ENCODE measurements around the gene CIZ1. TPM values are rescaled to one million over a fixed set of nuclear protein-coding genes. Genes with fewer than 3 reads are reported as not detected.

The CIZ1 gene
- total and polyA plus RNA-seq, 3 experiments from 2014 or later = 35.2 to 125 (median 114) TPM

DNA sequence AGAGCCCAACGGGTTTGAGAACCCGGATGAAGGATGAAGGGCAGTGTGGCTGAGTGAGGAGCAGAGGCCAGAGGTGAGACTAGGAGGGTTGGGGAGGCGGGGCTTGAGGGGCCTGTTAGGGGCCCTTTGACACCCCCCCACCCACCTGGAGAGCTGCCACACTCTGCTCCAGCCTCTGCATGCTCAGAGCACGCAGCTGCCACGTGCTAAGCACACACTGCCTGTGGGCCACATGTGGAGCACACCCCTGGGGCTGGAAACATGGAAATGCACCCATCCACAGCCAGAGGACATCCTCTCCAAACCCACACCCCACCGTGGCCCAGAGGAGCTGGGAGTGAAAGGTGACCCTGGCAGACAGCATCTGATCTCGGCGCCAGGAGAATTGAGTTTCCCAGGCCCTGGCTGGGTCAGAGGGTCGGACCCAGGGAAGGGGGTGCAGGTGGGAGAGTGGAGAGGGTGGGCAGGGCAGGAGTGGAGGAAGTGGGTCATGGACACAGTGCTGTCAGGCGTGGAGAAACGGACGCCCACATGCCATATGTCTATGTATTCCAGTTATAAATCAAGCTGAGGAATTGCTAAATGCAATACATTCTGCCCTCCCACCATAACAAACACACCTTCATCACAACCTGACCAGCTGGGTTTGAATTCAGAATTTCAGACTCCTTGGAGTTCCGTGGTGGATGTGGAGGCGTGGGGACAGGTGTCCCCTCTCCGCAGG, 17.7 kb upstream of the CIZ1 start:
- Histone ChIP-seq H3K27ac (ENCODE audit: low read depth, low read length) (no peak overlapping the region), H3K27me3 (ENCODE audit: insufficient read depth, low read length, poor library complexity, severe bottlenecking) (peaks cover 8% of the 10 kb centered on the region), H3K36me3 (ENCODE audit: insufficient read depth, low read length) (no peaks in the 10 kb centered on the region), H3K4me1 (ENCODE audit: insufficient read depth, low read length) (peaks cover 5% of the 10 kb centered on the region), H3K9me3 (ENCODE audit: low read length) (no peaks in the 10 kb centered on the region), H3K4me3 (ENCODE audit: low read length) (no peak overlapping the region)
- Mint-ChIP-seq H3K4me3 (no peak overlapping the region), H3K27ac (no peak overlapping the region), H3K27me3 (peaks cover 15 to 30% of the 10 kb centered on the region in 2 donors), H3K36me3 (no peaks in the 10 kb centered on the region), H3K9me3 (no peaks in the 10 kb centered on the region), H3K4me1 (peaks cover 0 to 3% (median 2%) of the 10 kb centered on the region in 3 donors)
- POLR2A ChIA-PET = no interaction called here
- CTCF ChIA-PET = no interaction called here
- DNase-seq = no peak

DNA sequence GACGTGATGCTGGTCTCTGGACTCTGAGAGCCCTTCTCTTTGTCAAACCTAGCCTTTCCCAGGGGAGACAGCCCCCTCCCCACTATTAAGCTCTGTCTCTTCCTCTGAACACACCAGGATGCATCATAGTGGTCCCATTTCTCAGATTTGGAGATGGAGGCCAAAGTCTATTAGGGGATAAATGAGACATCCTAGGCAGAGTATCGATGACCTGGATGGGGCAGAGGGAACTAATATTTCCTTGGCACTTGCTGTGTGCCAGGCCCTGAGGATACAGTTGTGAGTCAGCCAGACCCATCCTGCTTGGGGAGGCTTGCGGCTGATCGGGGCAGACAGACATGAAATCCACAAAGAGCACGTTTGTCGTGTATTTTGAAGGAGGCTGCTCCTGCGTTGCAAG, 17.0 kb upstream of the CIZ1 start:
- Mint-ChIP-seq H3K27me3 (peaks cover 15 to 27% of the 10 kb centered on the region in 2 donors), H3K4me3 (no peak overlapping the region), H3K9me3 (no peaks in the 10 kb centered on the region), H3K4me1 (peaks cover 0 to 5% (median 3%) of the 10 kb centered on the region in 3 donors), H3K27ac (peak overlapping the region in 1 of 8 donors; percentile 40), H3K36me3 (no peaks in the 10 kb centered on the region)
- no peak for DNase-seq
- peaks cover 10% of the 10 kb centered on the region for H3K4me1 ChIP-seq (ENCODE audit: insufficient read depth, low read length)
- CTCF ChIA-PET = no interaction called here
- no peaks in the 10 kb centered on the region for H3K9me3 ChIP-seq (ENCODE audit: low read length)
- no peak overlapping the region for H3K27ac ChIP-seq (ENCODE audit: low read depth, low read length)
- POLR2A ChIA-PET = no interaction called here
- H3K4me3 ChIP-seq (ENCODE audit: low read length) = no peak overlapping the region
- H3K36me3 ChIP-seq (ENCODE audit: insufficient read depth, low read length) = no peaks in the 10 kb centered on the region
- H3K27me3 ChIP-seq (ENCODE audit: insufficient read depth, low read length, poor library complexity, severe bottlenecking) = peaks cover 13% of the 10 kb centered on the region

DNA sequence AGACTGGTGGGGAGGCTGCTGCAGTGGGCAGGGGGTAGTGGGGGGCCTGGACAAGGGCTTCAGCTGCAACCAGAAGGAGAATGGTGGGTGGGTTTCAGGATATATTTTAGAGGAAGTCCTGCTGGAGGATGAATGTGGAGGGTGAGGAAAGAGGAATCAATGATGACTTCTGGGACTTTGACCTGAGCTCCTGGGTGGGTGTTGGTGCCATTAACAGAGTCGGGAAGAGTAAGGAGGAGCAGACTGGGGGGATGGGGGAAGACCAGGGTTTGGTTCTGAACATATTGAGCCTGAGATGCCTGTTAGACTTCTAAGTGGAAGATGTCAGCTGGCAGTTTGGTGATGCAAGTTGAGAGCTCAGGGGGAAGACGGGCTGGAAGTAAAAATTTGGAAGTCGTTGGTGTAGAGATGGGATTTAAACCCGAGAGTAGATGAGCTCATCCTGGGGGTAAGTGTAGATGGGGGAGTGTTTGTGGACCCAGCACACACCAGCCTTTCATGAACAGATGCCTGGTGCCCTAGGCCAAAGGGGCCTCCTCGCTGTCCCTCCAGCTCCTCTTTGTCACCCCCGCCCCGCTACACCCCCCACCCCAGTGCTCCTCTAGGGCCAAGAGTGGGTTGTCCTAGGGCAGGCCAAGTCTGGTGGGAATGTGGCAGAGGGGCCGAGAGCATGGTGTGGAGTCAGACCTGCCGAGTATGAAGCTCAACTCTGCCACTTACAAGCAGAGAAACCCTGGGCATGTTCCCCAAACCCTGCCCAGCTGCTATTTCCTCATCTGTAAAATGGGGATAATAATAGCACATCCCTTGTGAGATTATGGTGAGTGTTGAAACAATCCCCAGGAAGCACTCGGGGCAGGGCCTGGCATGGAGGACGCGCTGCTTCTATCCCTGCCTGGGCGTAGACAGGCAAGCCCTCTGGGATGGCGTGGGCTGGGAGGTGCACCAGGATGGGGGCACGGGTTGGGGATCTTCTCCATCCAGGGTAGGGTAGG, 15.8 kb upstream of the CIZ1 start:
- CTCF ChIA-PET = interaction anchor here (0.7 to 2.0 kb wide), 3 partner anchors 10 to 16 kb away, joined by 3 to 4 read pairs (median 4); no protein-coding TSS in a partner anchor
- Histone ChIP-seq H3K4me1 (ENCODE audit: insufficient read depth, low read length) (peaks cover 14% of the 10 kb centered on the region), H3K36me3 (ENCODE audit: insufficient read depth, low read length) (no peaks in the 10 kb centered on the region), H3K27me3 (ENCODE audit: insufficient read depth, low read length, poor library complexity, severe bottlenecking) (peaks cover 13% of the 10 kb centered on the region), H3K9me3 (ENCODE audit: low read length) (no peaks in the 10 kb centered on the region), H3K4me3 (ENCODE audit: low read length) (no peak overlapping the region), H3K27ac (ENCODE audit: low read depth, low read length) (no peak overlapping the region)
- no peak for DNase-seq
- peaks cover 8 to 10% (median 9%) of the 10 kb centered on the region in 3 donors for H3K4me1 Mint-ChIP-seq
- POLR2A ChIA-PET = no interaction called here
- H3K27me3 Mint-ChIP-seq = peaks cover 14 to 24% of the 10 kb centered on the region in 2 donors
- peak overlapping the region in 1 of 7 donors; percentile 49 for H3K4me3 Mint-ChIP-seq
- no peak overlapping the region for H3K27ac Mint-ChIP-seq
- H3K9me3 Mint-ChIP-seq = no peaks in the 10 kb centered on the region
- H3K36me3 Mint-ChIP-seq = no peaks in the 10 kb centered on the region

DNA sequence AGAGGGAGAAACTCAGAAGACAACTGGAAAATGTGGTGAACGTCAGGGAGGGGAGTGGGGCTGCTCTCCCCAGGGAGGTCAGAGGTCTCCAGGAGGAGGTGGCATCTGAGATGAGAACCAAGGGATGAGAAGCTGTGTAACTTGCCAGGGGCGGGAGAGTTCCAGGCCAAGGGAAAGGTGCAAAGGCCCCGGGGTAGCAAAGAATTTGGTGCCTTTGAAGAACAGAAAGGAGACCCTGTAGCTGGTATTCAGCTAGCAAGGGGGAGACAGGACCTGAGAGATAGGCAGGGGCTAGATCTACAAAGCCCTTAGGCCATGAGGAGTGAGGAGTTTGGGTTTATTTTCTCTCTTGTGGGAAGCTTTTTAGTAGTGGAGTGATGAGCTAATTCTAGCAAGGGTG, 15.1 kb upstream of the CIZ1 start:
- Mint-ChIP-seq H3K9me3 (no peaks in the 10 kb centered on the region), H3K4me3 (peak overlapping the region in 1 of 7 donors; percentile 49), H3K27ac (no peak overlapping the region), H3K36me3 (no peaks in the 10 kb centered on the region), H3K4me1 (peaks cover 8 to 10% (median 9%) of the 10 kb centered on the region in 3 donors), H3K27me3 (peaks cover 13 to 22% of the 10 kb centered on the region in 2 donors)
- no peaks in the 10 kb centered on the region for H3K9me3 ChIP-seq (ENCODE audit: low read length)
- peaks cover 13% of the 10 kb centered on the region for H3K27me3 ChIP-seq (ENCODE audit: insufficient read depth, low read length, poor library complexity, severe bottlenecking)
- no peak overlapping the region for H3K27ac ChIP-seq (ENCODE audit: low read depth, low read length)
- no peak for DNase-seq
- CTCF ChIA-PET = interaction anchor here (0.7 to 2.0 kb wide), 3 partner anchors 9 to 16 kb away, joined by 3 to 4 read pairs (median 4); no protein-coding TSS in a partner anchor
- no peak overlapping the region for H3K4me3 ChIP-seq (ENCODE audit: low read length)
- POLR2A ChIA-PET = no interaction called here
- H3K36me3 ChIP-seq (ENCODE audit: insufficient read depth, low read length) = no peaks in the 10 kb centered on the region
- H3K4me1 ChIP-seq (ENCODE audit: insufficient read depth, low read length) = peaks cover 14% of the 10 kb centered on the region

DNA sequence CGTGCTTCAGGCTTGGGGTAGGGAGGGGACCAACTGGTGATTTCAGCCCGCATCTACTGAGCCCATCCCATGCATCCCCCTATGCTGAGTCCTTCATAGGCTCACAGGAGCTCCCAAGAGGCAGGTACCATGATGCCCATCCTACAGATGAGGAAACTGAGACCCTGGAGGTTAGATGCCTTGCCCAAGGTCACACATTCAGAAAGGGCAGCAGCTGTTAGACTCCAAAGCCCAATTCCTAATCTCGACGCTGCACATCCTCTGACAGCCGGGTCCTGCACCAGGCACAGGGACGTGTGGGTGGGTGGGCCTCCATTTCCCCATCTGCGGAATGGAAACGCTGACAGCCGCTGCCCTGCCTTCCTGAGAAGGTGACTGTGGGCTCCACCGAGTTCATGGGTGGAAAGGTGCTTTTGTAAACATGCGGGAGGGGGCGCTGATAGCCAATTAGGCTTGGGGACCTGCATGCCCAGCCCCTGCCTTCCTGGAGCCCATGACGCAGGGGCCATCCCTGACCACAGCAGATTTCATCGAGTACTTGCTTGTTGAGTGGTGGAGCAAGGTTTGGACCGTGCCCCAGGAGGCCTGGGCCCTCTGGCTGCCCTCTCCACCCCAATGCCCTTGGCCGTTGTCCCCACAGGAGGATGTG, 14.0 kb upstream of the CIZ1 start:
- POLR2A ChIA-PET = no interaction called here
- Histone ChIP-seq H3K27me3 (ENCODE audit: insufficient read depth, low read length, poor library complexity, severe bottlenecking) (peaks cover 13% of the 10 kb centered on the region), H3K4me1 (ENCODE audit: insufficient read depth, low read length) (peaks cover 14% of the 10 kb centered on the region), H3K36me3 (ENCODE audit: insufficient read depth, low read length) (no peaks in the 10 kb centered on the region), H3K4me3 (ENCODE audit: low read length) (no peak overlapping the region), H3K9me3 (ENCODE audit: low read length) (no peaks in the 10 kb centered on the region), H3K27ac (ENCODE audit: low read depth, low read length) (no peak overlapping the region)
- H3K4me3 Mint-ChIP-seq = peak overlapping the region in 1 of 7 donors; percentile 55
- H3K4me1 Mint-ChIP-seq = peaks cover 8 to 10% (median 9%) of the 10 kb centered on the region in 3 donors
- CTCF ChIA-PET = interaction anchor here (2.0 kb wide), 1 partner anchor 8 kb away, joined by 4 read pairs; no protein-coding TSS in a partner anchor
- no peak for DNase-seq
- peaks cover 10 to 22% of the 10 kb centered on the region in 2 donors for H3K27me3 Mint-ChIP-seq
- no peak overlapping the region for H3K27ac Mint-ChIP-seq
- H3K9me3 Mint-ChIP-seq = no peaks in the 10 kb centered on the region
- H3K36me3 Mint-ChIP-seq = no peaks in the 10 kb centered on the region

DNA sequence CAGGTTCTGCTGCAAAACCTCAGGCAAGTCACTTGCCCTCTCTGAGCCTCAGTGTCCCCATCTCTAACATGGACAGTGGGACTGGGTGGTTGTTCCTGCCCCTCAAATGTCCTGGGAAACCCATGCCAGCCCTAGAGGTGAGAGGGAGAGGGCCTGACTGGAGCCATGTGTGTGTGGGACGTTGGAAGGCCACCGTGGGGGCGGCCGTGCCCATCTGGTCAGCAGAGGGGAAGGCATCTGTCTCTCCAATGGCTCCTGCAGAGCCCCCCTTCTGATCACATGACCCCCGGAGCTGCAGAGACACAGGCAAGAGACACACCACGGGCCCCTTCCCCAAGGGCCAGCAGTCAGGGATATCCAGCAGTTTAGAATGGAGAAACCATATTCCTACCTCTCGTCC, 13.5 kb upstream of the CIZ1 start:
- peaks cover 8 to 10% (median 9%) of the 10 kb centered on the region in 3 donors for H3K4me1 Mint-ChIP-seq
- Histone ChIP-seq H3K36me3 (ENCODE audit: insufficient read depth, low read length) (no peaks in the 10 kb centered on the region), H3K27me3 (ENCODE audit: insufficient read depth, low read length, poor library complexity, severe bottlenecking) (peaks cover 13% of the 10 kb centered on the region), H3K9me3 (ENCODE audit: low read length) (no peaks in the 10 kb centered on the region), H3K4me3 (ENCODE audit: low read length) (no peak overlapping the region), H3K27ac (ENCODE audit: low read depth, low read length) (peak overlapping the region; percentile 43), H3K4me1 (ENCODE audit: insufficient read depth, low read length) (peaks cover 14% of the 10 kb centered on the region)
- CTCF ChIA-PET = no interaction called here
- no peak overlapping the region for H3K27ac Mint-ChIP-seq
- H3K36me3 Mint-ChIP-seq = no peaks in the 10 kb centered on the region
- H3K27me3 Mint-ChIP-seq = peaks cover 10 to 22% of the 10 kb centered on the region in 2 donors
- H3K9me3 Mint-ChIP-seq = no peaks in the 10 kb centered on the region
- no peak for DNase-seq
- peak overlapping the region in 2 of 7 donors; percentile 40 to 65 for H3K4me3 Mint-ChIP-seq
- POLR2A ChIA-PET = no interaction called here

DNA sequence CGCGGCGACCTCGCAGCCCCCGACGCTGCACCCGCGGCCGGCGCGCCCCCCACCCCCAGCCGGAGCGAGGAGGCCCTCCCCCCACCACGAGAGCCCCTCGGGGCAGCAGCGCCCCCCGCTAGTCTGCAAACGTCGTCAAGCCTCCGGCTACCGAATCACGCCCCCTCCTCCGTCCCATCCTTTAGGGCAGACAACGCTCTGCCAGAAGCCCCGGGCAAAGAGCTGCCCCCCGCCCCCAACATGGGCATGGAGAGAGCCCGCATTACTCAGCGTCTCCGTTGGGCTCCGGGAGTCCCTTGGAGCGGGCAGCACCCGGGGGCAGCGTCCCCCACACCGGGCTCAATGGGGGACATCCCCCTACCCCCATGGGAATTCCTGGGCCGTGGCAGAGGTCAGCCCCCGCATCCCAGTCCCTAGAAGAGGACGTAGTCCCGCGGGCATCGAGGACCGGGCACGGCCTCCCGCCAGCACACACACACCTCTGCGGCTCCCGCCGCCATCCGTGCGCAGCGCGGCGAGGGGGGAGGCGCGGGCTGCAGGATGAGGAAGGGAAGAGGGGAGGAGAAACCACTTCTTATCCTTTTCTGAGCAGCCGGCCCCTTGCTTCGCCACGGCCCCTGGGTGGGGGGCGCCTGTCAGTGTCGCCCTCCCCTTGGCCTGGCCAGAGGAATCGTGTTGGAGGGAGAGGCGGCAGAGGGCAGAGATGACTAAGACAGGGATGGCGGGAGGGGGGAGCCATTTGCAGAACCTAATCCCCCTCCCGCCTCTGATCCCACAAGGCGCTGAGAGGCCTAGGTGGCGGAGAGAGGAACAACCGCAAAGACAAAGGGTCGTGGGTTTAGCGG, 12.6 kb upstream of the CIZ1 start:
- no peaks in the 10 kb centered on the region for H3K36me3 ChIP-seq (ENCODE audit: insufficient read depth, low read length)
- H3K27me3 ChIP-seq (ENCODE audit: insufficient read depth, low read length, poor library complexity, severe bottlenecking) = peaks cover 13% of the 10 kb centered on the region
- peak overlapping the region; percentile 58 for H3K4me3 ChIP-seq (ENCODE audit: low read length)
- Mint-ChIP-seq H3K9me3 (no peaks in the 10 kb centered on the region), H3K4me3 (peak overlapping the region in 6 of 7 donors; percentile 34 to 84 (median 60)), H3K27me3 (peaks cover 6 to 22% of the 10 kb centered on the region in 2 donors), H3K36me3 (no peaks in the 10 kb centered on the region), H3K4me1 (peaks cover 8 to 10% (median 9%) of the 10 kb centered on the region in 3 donors), H3K27ac (peak overlapping the region in 1 of 8 donors; percentile 65)
- peak overlapping the region; percentile 47 for H3K27ac ChIP-seq (ENCODE audit: low read depth, low read length)
- ChIA-PET POLR2A (interaction anchor here (0.6 to 1.3 kb wide), 2 partner anchors 42 to 47 kb away, joined by 3 to 6 read pairs; no protein-coding TSS in a partner anchor), CTCF (interaction anchor here (0.7 to 1.0 kb wide), 3 partner anchors 8 to 154 kb away, joined by 3 to 5 read pairs (median 3); no protein-coding TSS in a partner anchor)
- no peaks in the 10 kb centered on the region for H3K9me3 ChIP-seq (ENCODE audit: low read length)
- H3K4me1 ChIP-seq (ENCODE audit: insufficient read depth, low read length) = peaks cover 14% of the 10 kb centered on the region
- peak in 1 of 5 donors; percentile 13 for DNase-seq
